B cell (primary cell): ENCODE measurements around the gene SFT2D1. TPM values are rescaled to one million over a fixed set of nuclear protein-coding genes. Genes with fewer than 3 reads are reported as not detected.

Experiments used
- ATAC-seq: fragments of 200-7000 bp; cut with Tn5 transposase; one replicate; pipeline ENCODE4 v1.10.0; 2021; ENCODE audit warnings: low read depth, mild to moderate bottlenecking, moderate number of reproducible peaks, moderate library complexity
- CTCF ChIA-PET: fragments of 350-600 bp; sonication (Branson Sonifier 250); formaldehyde crosslinking; loops from one replicate; lab custom pipeline; 2021; ENCODE audit warnings: antibody characterized with exemption, inconsistent platforms; lab: Charles Lee
- POLR2A ChIA-PET: fragments of 350-600 bp; sonication (Branson Sonifier 250); formaldehyde crosslinking; loops from one replicate; lab custom pipeline; 2021; ENCODE audit warnings: antibody characterized with exemption; lab: Charles Lee
- DNase-seq: peaks from one replicate; pipeline ENCODE4 v3.0.0; 2013
- H2AFZ ChIP-seq: 2 replicates; pipeline ENCODE4 v1.6.1; 2012; ENCODE audit warnings: mild to moderate bottlenecking, low read depth, low read length; ENCODE audit not compliant: insufficient read depth, poor library complexity, severe bottlenecking
- H3K27ac ChIP-seq, 2 donors: 1 replicate in 1 of 2; 2 replicates in 1 of 2; pipeline ENCODE4 v1.5.1; 2012 to 2013; ENCODE audit warnings: low read length in 2 of 2, mild to moderate bottlenecking in 2 of 2, moderate library complexity in 1 of 2
- H3K27me3 ChIP-seq, 4 experiments: fragments of 200-600 bp in 1 of 4; sonication (generic) in 1 of 4; replicated peaks in 1 of 4; 1 replicate in 2 of 4; 2 replicates in 2 of 4; pipeline versions ENCODE4 v1.6.1 to v1.7.0; 2013 to 2016; ENCODE audit warnings: low read length in 3 of 4, mild to moderate bottlenecking in 2 of 4, mixed read lengths in 1 of 4, moderate library complexity in 1 of 4; ENCODE audit not compliant: insufficient read depth in 4 of 4, control insufficient read depth in 3 of 4; ENCODE audit errors: control extremely low read depth in 1 of 4
- H3K36me3 ChIP-seq, 2 experiments: replicated peaks in 1 of 2; 1 replicate in 1 of 2; 2 replicates in 1 of 2; pipeline versions ENCODE4 v1.6.1 to v1.7.1; 2013; ENCODE audit warnings: low read length in 1 of 2; ENCODE audit not compliant: insufficient read depth in 2 of 2, control insufficient read depth in 1 of 2; ENCODE audit errors: control extremely low read depth in 1 of 2, extremely low read depth in 1 of 2
- H3K4me1 ChIP-seq, 2 donors: fragments of 200-600 bp in 1 of 2; sonication (generic) in 1 of 2; 1 replicate in 1 of 2; 2 replicates in 1 of 2; pipeline versions ENCODE4 v1.5.1 to v1.6.1; 2013 to 2017; ENCODE audit warnings: low read length in 2 of 2; ENCODE audit not compliant: control insufficient read depth in 2 of 2, insufficient read depth in 2 of 2
- H3K4me2 ChIP-seq: replicated peaks from 2 replicates; pipeline ENCODE3; 2012; ENCODE audit warnings: mild to moderate bottlenecking, low read depth, low read length; ENCODE audit not compliant: poor library complexity, severe bottlenecking
- H3K4me3 ChIP-seq, 5 experiments: fragments of 200-600 bp in 1 of 5; sonication (generic) in 1 of 5; 1 replicate in 3 of 5; 2 replicates in 2 of 5; pipeline versions ENCODE4 v1.5.1 to v1.7.0; 2011 to 2016; ENCODE audit warnings: low read length in 4 of 5, mild to moderate bottlenecking in 4 of 5, low read depth in 2 of 5, control low read depth in 1 of 5, moderate library complexity in 1 of 5; ENCODE audit not compliant: insufficient read depth in 1 of 5; ENCODE audit errors: control extremely low read depth in 1 of 5, extremely low read depth in 1 of 5
- H3K79me2 ChIP-seq: fragments of 200-600 bp; sonication (generic); one replicate; pipeline ENCODE4 v1.6.0; 2016; ENCODE audit warnings: low read length; ENCODE audit not compliant: control insufficient read depth, insufficient read depth
- H3K9ac ChIP-seq: fragments of 200-600 bp; sonication (generic); 2 replicates; pipeline ENCODE4 v1.6.1; 2017; ENCODE audit warnings: mild to moderate bottlenecking, low read length, moderate library complexity
- H3K9me3 ChIP-seq, 3 donors: one replicate each; pipeline versions ENCODE4 v1.6.1 to v1.7.1; 2013; ENCODE audit warnings: low read length in 2 of 3; ENCODE audit not compliant: control insufficient read depth in 2 of 3, insufficient read depth in 1 of 3; ENCODE audit errors: control extremely low read depth in 1 of 3
- H4K20me1 ChIP-seq: 2 replicates; pipeline ENCODE4 v1.6.0; 2012; ENCODE audit warnings: mild to moderate bottlenecking, low read length; ENCODE audit not compliant: insufficient read depth, control insufficient read depth, poor library complexity, severe bottlenecking
- H3K27ac Mint-ChIP-seq: one replicate; pipeline ENCODE4 v1.8.0; 2021; ENCODE audit warnings: mixed read lengths
- H3K27me3 Mint-ChIP-seq: one replicate; pipeline ENCODE4 v1.8.0; 2021; ENCODE audit warnings: mixed read lengths
- H3K4me1 Mint-ChIP-seq: one replicate; pipeline ENCODE4 v1.8.0; 2021; ENCODE audit warnings: mixed read lengths
- H3K4me3 Mint-ChIP-seq: one replicate; pipeline ENCODE4 v1.8.0; 2021; ENCODE audit warnings: mixed read lengths
- H3K9me3 Mint-ChIP-seq: one replicate; pipeline ENCODE4 v1.8.0; 2022; ENCODE audit warnings: mixed read lengths; ENCODE audit not compliant: insufficient read depth
- CTCF ChIP-seq: fragments of 200-600 bp; IDR thresholded peaks from one replicate; pipeline ENCODE4 v1.8.0; 2022; ENCODE audit warnings: antibody characterized with exemption, mild to moderate bottlenecking
- EZH2 ChIP-seq: IDR thresholded peaks from 2 replicates; pipeline ENCODE4 v1.6.1; 2012; ENCODE audit warnings: borderline replicate concordance, low read depth, mild to moderate bottlenecking, moderate library complexity, low read length; ENCODE audit not compliant: insufficient read depth, poor library complexity, severe bottlenecking
- whole genome bisulfite sequencing: methylation state at CpG from one replicate; pipeline ENCODE4 v1.1.5; 2013; ENCODE audit warnings: missing lambda C conversion rate; ENCODE audit not compliant: insufficient coverage; 5-methylcytosine and 5-hydroxymethylcytosine counted together
- intact Hi-C: fragments of 100-400 bp; cut with micrococcal nuclease; formaldehyde crosslinking; loops from one replicate; pipeline ENCODE4 v1.10.0; 2022
- polyA plus RNA-seq: library from polyadenylated mRNA; depleted of rRNA; stranded (reverse); fragments of >200 nt; gene quantifications from 2 replicates; pipeline ENCODE4 v1.2.3, GENCODE V29; 2012
- total RNA-seq, 2 donors: library from RNA; stranded (reverse); fragments of 120-200 nt in 1 of 2; gene quantifications; 1 replicate in 1 of 2; 2 replicates in 1 of 2; pipeline versions ENCODE4 v1.2.3 to v1.2.4, GENCODE V29; 2013 to 2022

The SFT2D1 gene
- total and polyA plus RNA-seq, 2 donors (not counting 1 experiment from before 2014, with no cell fraction given): 38.2 to 59.0 TPM

DNA sequence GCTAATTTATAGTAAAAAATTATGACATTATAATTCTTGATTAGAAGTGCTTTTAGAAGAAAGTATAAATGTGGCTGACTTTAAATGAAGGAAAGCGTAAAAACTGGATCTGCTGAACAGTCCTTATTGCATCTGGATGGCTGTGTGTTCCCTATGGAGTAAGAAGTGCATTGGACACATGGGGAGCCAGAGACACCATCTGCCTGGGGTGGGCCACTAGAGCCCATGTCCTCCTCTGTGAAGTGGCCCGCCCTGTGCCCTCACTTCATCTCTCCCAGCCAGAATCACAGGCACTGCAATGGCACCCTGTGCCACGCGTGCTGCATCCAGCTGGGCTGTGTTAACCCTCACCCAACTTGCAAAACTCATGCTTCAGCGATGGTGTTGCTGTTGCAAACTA is 13.2 kb upstream of the SFT2D1 start:
- no peaks in the 10 kb centered on the region for H3K27me3 Mint-ChIP-seq
- DNase-seq (no peak), ATAC-seq (no peak)
- Histone ChIP-seq H4K20me1 (no peaks in the 10 kb centered on the region), H3K27ac (no peak overlapping the region), H3K9ac (no peak overlapping the region), H3K36me3 (no peaks in the 10 kb centered on the region), H3K79me2 (no peaks in the 10 kb centered on the region), H3K4me3 (no peak overlapping the region), H3K9me3 (peaks cover 0 to 2% (median 0%) of the 10 kb centered on the region in 3 donors), H2AFZ (no peak overlapping the region), H3K4me2 (no peak overlapping the region), H3K4me1 (peaks cover 6 to 7% of the 10 kb centered on the region in 2 donors), H3K27me3 (no peaks in the 10 kb centered on the region)
- 48% methylated on average over 4 of the region's 5 CpGs for WGBS
- H3K9me3 Mint-ChIP-seq: peaks cover 4% of the 10 kb centered on the region
- no peak overlapping the region for H3K4me3 Mint-ChIP-seq
- ChIA-PET CTCF (interaction anchor here (0.9 to 1.4 kb wide), 2 partner anchors 26 to 42 kb away, joined by 4 read pairs; no protein-coding TSS in a partner anchor), POLR2A (no interaction called here)
- peaks cover 10% of the 10 kb centered on the region for H3K4me1 Mint-ChIP-seq
- no peak overlapping the region for H3K27ac Mint-ChIP-seq
- intact Hi-C loops: no loop called here
- TF ChIP-seq CTCF (no peak), EZH2 (no peak)

GRCh38 chr6:166354965-166355364 is 12.6 kb upstream of the SFT2D1 start:
- Mint-ChIP-seq H3K27ac (no peak overlapping the region), H3K9me3 (peaks cover 4% of the 10 kb centered on the region), H3K4me3 (no peak overlapping the region), H3K27me3 (no peaks in the 10 kb centered on the region), H3K4me1 (peaks cover 10% of the 10 kb centered on the region)
- no peak overlapping the region for H3K9ac ChIP-seq
- no peaks in the 10 kb centered on the region for H3K79me2 ChIP-seq
- WGBS: no CpG with 5 or more reads among the region's 4 CpGs
- H3K9me3 ChIP-seq: peaks cover 0 to 4% (median 0%) of the 10 kb centered on the region in 3 donors
- DNase-seq (no peak), ATAC-seq (no peak)
- H3K36me3 ChIP-seq: no peaks in the 10 kb centered on the region
- ChIA-PET CTCF (interaction anchor here (0.9 to 1.4 kb wide), 2 partner anchors 27 to 42 kb away, joined by 4 read pairs; no protein-coding TSS in a partner anchor), POLR2A (no interaction called here)
- H4K20me1 ChIP-seq: no peaks in the 10 kb centered on the region
- intact Hi-C loops: no loop called here
- no peak overlapping the region for H3K27ac ChIP-seq
- no peak overlapping the region for H3K4me3 ChIP-seq
- no peaks in the 10 kb centered on the region for H3K27me3 ChIP-seq
- no peak overlapping the region for H2AFZ ChIP-seq
- peaks cover 6 to 7% of the 10 kb centered on the region in 2 donors for H3K4me1 ChIP-seq
- TF ChIP-seq EZH2 (no peak), CTCF (no peak)
- H3K4me2 ChIP-seq: no peak overlapping the region
